ENCODE results near the gene ERAP2.
"Not testable (repeated sequence)": the region's sequence is repeated elsewhere in the genome, so short reads cannot be mapped to it uniquely, and the experiment has no call there.

Gene ERAP2

DNA sequence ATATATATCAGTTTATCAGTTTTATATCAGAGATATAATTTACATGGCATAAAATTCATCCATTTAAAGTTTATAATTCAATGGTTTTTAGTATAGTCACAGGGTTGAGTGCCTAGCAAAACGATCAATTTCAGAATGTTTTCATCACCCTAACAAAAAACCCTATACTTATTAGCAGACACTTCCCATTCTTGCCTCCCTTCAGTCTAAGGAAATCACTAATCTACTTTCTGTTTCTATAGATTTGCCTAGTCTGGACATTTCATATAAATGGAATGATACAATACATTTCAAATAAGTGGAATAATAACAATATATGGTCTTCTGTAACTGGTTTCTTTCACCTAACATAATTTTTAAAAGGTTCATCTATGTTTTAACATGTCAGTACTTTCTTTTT is 50.0 kb downstream of the ERAP2 start:
- Mint-ChIP-seq H3K27me3 (ENCODE audit: low read depth, poor library complexity) (no peaks in the 10 kb centered on the region), H3K27ac (no peak overlapping the region), H3K4me1 (peaks cover 25% of the 10 kb centered on the region), H3K4me3 (no peak overlapping the region), H3K9me3 (no peaks in the 10 kb centered on the region), H3K36me3 (ENCODE audit: low read depth) (no peaks in the 10 kb centered on the region)
- no peak for DNase-seq
- TF ChIP-seq, protein P1, sequence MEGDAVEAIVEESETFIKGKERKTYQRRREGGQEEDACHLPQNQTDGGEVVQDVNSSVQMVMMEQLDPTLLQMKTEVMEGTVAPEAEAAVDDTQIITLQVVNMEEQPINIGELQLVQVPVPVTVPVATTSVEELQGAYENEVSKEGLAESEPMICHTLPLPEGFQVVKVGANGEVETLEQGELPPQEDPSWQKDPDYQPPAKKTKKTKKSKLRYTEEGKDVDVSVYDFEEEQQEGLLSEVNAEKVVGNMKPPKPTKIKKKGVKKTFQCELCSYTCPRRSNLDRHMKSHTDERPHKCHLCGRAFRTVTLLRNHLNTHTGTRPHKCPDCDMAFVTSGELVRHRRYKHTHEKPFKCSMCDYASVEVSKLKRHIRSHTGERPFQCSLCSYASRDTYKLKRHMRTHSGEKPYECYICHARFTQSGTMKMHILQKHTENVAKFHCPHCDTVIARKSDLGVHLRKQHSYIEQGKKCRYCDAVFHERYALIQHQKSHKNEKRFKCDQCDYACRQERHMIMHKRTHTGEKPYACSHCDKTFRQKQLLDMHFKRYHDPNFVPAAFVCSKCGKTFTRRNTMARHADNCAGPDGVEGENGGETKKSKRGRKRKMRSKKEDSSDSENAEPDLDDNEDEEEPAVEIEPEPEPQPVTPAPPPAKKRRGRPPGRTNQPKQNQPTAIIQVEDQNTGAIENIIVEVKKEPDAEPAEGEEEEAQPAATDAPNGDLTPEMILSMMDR (IDR thresholded peaks at IDR 0.05) = no peak

DNA sequence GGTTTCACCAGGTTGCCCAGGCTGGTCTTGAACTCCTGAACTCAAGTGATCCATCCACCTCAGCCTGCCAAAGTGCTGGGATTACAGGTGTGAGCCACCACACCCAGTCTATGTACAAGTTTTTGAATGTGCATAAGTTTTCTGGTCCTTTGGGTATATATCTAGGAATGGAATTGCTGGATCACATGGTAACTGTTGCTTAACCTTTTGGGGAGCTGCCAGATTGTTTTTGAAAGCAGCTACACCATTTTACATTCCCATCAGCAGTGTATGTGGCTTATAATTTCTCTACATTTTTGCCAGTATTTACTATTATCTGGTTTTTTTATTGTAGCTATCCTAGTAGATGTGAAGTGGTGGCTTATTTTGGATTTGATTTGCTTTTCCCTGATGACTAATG is 50.7 kb downstream of the ERAP2 start:
- no peaks in the 10 kb centered on the region for H3K9me3 Mint-ChIP-seq
- DNase-seq = no peak
- no peak overlapping the region for H3K4me3 Mint-ChIP-seq
- peaks cover 32% of the 10 kb centered on the region for H3K4me1 Mint-ChIP-seq
- H3K27ac Mint-ChIP-seq = no peak overlapping the region
- TF ChIP-seq, protein P1 (IDR thresholded peaks at IDR 0.05) = no peak
- H3K27me3 Mint-ChIP-seq (ENCODE audit: low read depth, poor library complexity) = peaks cover 6% of the 10 kb centered on the region
- no peaks in the 10 kb centered on the region for H3K36me3 Mint-ChIP-seq (ENCODE audit: low read depth)

DNA sequence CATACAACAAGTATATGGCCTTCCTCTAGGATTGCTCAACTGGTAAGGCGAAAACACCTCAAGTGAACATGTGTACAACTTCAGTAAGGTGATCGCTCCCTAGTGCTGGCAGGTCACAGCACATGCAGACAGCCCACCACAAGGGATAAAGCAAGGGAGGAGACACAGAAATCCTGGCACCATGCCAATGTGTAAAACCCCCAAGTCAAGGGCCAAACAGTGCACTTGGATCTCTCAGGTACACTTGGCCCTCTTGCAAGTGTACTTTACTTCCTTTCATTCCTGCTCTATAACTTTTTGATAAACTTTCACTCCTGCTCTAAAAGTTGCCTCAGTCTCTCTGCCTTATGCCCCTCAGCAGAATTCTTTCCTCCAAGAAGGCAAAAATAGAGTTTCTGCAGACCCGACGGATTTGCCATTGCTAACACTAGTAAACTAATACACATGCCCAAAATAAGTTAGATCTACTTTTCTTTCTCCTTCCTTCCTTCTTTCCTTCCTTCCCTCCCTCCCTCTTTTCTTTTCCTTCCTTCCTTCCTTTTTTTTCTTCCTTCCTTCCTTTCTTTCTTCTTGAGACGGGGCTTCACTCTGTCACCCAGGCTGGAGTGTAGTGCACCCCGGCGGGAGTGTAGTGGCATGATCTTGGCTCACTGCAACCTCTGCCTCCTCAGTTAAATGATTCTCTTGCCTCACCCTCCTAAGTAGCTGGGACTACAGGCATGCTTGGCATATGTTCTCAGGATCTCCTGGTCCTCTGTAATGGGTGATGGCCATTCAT is 52.8 kb downstream of the ERAP2 start:
- H3K4me3 Mint-ChIP-seq = no peak overlapping the region
- no peak overlapping the region for H3K27ac Mint-ChIP-seq
- H3K4me1 Mint-ChIP-seq = peaks cover 36% of the 10 kb centered on the region
- no peaks in the 10 kb centered on the region for H3K36me3 Mint-ChIP-seq (ENCODE audit: low read depth)
- peaks cover 9% of the 10 kb centered on the region for H3K27me3 Mint-ChIP-seq (ENCODE audit: low read depth, poor library complexity)
- H3K9me3 Mint-ChIP-seq = no peaks in the 10 kb centered on the region
- no peak for DNase-seq
- TF ChIP-seq, protein P1 (IDR thresholded peaks at IDR 0.05) = no peak

DNA sequence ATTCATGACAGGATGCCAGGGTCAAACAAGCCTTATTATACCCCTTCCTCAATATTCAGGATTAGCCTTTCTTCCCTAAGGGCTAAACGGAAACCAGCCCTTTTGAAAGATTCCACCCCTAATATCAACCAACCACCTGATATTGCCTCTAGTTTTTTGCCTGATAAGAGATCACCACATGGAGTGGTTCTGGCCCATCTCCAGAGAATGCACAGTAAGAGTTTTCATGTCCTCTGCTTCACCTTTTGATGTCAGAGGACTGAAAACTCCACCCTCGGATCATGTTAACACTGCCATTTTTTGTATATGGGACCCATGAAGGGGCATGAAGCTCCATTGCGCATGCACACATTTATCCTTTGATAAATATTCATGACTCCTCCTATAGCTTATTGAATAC is 53.8 kb downstream of the ERAP2 start:
- no peak overlapping the region for H3K4me3 Mint-ChIP-seq
- no peaks in the 10 kb centered on the region for H3K36me3 Mint-ChIP-seq (ENCODE audit: low read depth)
- H3K4me1 Mint-ChIP-seq = peaks cover 39% of the 10 kb centered on the region
- DNase-seq = no peak
- TF ChIP-seq, protein P1 (IDR thresholded peaks at IDR 0.05) = no peak
- H3K27ac Mint-ChIP-seq = no peak overlapping the region
- no peaks in the 10 kb centered on the region for H3K9me3 Mint-ChIP-seq
- H3K27me3 Mint-ChIP-seq (ENCODE audit: low read depth, poor library complexity) = peaks cover 9% of the 10 kb centered on the region

DNA sequence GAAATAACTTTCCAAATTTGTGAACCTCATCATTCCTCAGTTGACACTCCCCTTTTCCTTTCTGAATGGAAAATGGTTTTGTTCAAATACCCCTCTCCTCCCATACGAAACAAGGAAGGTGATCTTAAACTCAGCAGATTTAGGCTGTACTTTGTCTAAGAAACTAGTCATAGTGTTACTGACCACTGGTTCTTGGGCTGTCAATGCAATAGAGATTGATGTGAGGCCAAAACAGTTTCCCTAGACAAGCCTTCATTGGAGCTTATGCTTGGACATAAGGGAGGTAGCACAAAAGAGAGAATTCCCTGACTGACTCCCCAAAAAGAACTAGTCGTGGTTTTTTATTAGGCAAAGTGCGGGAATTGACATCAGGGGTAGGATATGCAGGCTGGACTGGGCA is 54.3 kb downstream of the ERAP2 start:
- Mint-ChIP-seq H3K36me3 (ENCODE audit: low read depth) (no peaks in the 10 kb centered on the region), H3K9me3 (no peaks in the 10 kb centered on the region), H3K4me1 (peaks cover 39% of the 10 kb centered on the region), H3K27ac (no peak overlapping the region), H3K4me3 (no peak overlapping the region), H3K27me3 (ENCODE audit: low read depth, poor library complexity) (peaks cover 9% of the 10 kb centered on the region)
- TF ChIP-seq, protein P1 (IDR thresholded peaks at IDR 0.05) = no peak
- no peak for DNase-seq

DNA sequence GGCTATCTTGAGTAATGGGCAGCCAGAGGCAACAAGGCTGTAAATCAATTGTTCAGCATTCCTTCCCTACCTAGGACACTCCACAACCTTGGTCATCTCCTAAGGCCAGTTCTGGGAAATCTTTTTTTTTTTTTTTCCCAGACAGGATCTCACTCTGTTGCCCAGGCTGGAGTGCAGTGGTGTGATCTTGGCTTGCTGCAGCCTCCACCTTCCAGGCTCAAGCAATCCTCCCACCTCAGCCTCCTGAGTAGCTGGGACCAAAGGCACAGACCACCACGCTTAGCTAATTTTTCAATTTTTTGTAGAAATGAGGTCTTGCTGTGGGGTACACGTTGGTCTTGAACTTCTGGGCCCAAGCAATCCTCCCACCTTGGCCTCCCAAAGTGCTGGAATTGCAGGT is 54.7 kb downstream of the ERAP2 start:
- DNase-seq; H3K36me3 Mint-ChIP-seq (ENCODE audit: low read depth); H3K9me3 Mint-ChIP-seq; H3K27ac Mint-ChIP-seq; H3K27me3 Mint-ChIP-seq (ENCODE audit: low read depth, poor library complexity); H3K4me3 Mint-ChIP-seq: not testable (repeated sequence)
- peaks cover 39% of the 10 kb centered on the region for H3K4me1 Mint-ChIP-seq
